ENCODE data around the gene LRRC46.

The LRRC46 gene

GRCh38 chr17:47804461-47804860 lies 27.0 kb upstream of the LRRC46 start:
- TF ChIP-seq GATA2 (IDR thresholded peaks at IDR 0.05; ENCODE audit: low read depth, low read length), result no peak
- no peak for TF ChIP-seq GATA3 (IDR thresholded peaks at IDR 0.05; ENCODE audit: low read depth, low read length)

- TF ChIP-seq GATA2 (IDR thresholded peaks at IDR 0.05; ENCODE audit: low read depth, low read length), result no peak
- TF ChIP-seq GATA3 (IDR thresholded peaks at IDR 0.05; ENCODE audit: low read depth, low read length), result no peak
These were observed 25.2 kb upstream of the LRRC46 start for GRCh38 chr17:47806026-47806912.

GRCh38 chr17:47806913-47807255 lies 24.6 kb upstream of the LRRC46 start:
- TF ChIP-seq GATA3 (IDR thresholded peaks at IDR 0.05; ENCODE audit: low read depth, low read length) (no peak), GATA2 (IDR thresholded peaks at IDR 0.05; ENCODE audit: low read depth, low read length) (no peak)

- no peak for TF ChIP-seq GATA2 (IDR thresholded peaks at IDR 0.05; ENCODE audit: low read depth, low read length)
- no peak for TF ChIP-seq GATA3 (IDR thresholded peaks at IDR 0.05; ENCODE audit: low read depth, low read length)
These were observed 24.0 kb upstream of the LRRC46 start for GRCh38 chr17:47807421-47807820.

GRCh38 chr17:47808036-47808829 lies 23.2 kb upstream of the LRRC46 start:
- no peak for TF ChIP-seq GATA2 (IDR thresholded peaks at IDR 0.05; ENCODE audit: low read depth, low read length)
- no peak for TF ChIP-seq GATA3 (IDR thresholded peaks at IDR 0.05; ENCODE audit: low read depth, low read length)

GRCh38 chr17:47808830-47809480 lies 22.5 kb upstream of the LRRC46 start:
- no peak for TF ChIP-seq GATA2 (IDR thresholded peaks at IDR 0.05; ENCODE audit: low read depth, low read length)
- no peak for TF ChIP-seq GATA3 (IDR thresholded peaks at IDR 0.05; ENCODE audit: low read depth, low read length)

GRCh38 chr17:47810200-47810821 lies 21.2 kb upstream of the LRRC46 start:
- no peak for TF ChIP-seq GATA3 (IDR thresholded peaks at IDR 0.05; ENCODE audit: low read depth, low read length)
- TF ChIP-seq GATA2 (IDR thresholded peaks at IDR 0.05; ENCODE audit: low read depth, low read length), result no peak

GRCh38 chr17:47810901-47811635 lies 20.4 kb upstream of the LRRC46 start:
- TF ChIP-seq GATA3 (IDR thresholded peaks at IDR 0.05; ENCODE audit: low read depth, low read length) (no peak), GATA2 (IDR thresholded peaks at IDR 0.05; ENCODE audit: low read depth, low read length) (no peak)

- TF ChIP-seq GATA2 (IDR thresholded peaks at IDR 0.05; ENCODE audit: low read depth, low read length) (no peak), GATA3 (IDR thresholded peaks at IDR 0.05; ENCODE audit: low read depth, low read length) (no peak)
These were observed 19.8 kb upstream of the LRRC46 start for GRCh38 chr17:47811709-47812108.

- TF ChIP-seq GATA2 (IDR thresholded peaks at IDR 0.05; ENCODE audit: low read depth, low read length) (no peak), GATA3 (IDR thresholded peaks at IDR 0.05; ENCODE audit: low read depth, low read length) (no peak)
These were observed 19.1 kb upstream of the LRRC46 start for GRCh38 chr17:47812146-47812920.

GRCh38 chr17:47813077-47813476 lies 18.4 kb upstream of the LRRC46 start:
- TF ChIP-seq GATA3 (IDR thresholded peaks at IDR 0.05; ENCODE audit: low read depth, low read length), result no peak
- TF ChIP-seq GATA2 (IDR thresholded peaks at IDR 0.05; ENCODE audit: low read depth, low read length), result no peak

GRCh38 chr17:47813512-47814031 lies 17.9 kb upstream of the LRRC46 start:
- no peak for TF ChIP-seq GATA3 (IDR thresholded peaks at IDR 0.05; ENCODE audit: low read depth, low read length)
- TF ChIP-seq GATA2 (IDR thresholded peaks at IDR 0.05; ENCODE audit: low read depth, low read length), result no peak
